HG03565 (cell line): ENCODE data around the gene EDIL3.

Experiments
- ATAC-seq: cut with Tn5 transposase; IDR thresholded peaks from one replicate; pipeline ENCODE4 v1.9.1; 2021; ENCODE audit warnings: mild to moderate bottlenecking, moderate library complexity; ENCODE audit not compliant: unreplicated experiment

Gene EDIL3

GRCh38 chr5:83973925-83974815, 410.5 kb downstream of the EDIL3 start:
- no peak for ATAC-seq

GRCh38 chr5:83972909-83973308, 411.8 kb downstream of the EDIL3 start:
- ATAC-seq: no peak

GRCh38 chr5:83972236-83972635, 412.4 kb downstream of the EDIL3 start:
- ATAC-seq: no peak

GRCh38 chr5:83967417-83967816, 417.3 kb downstream of the EDIL3 start:
- ATAC-seq: no peak

- no peak for ATAC-seq
Observed at GRCh38 chr5:83965441-83965840, 419.2 kb downstream of the EDIL3 start.

- no peak for ATAC-seq
Observed at GRCh38 chr5:83964271-83964670, 420.4 kb downstream of the EDIL3 start.

GRCh38 chr5:83957188-83957587, 427.5 kb downstream of the EDIL3 start:
- ATAC-seq: no peak

- ATAC-seq: no peak
Observed at GRCh38 chr5:83956386-83956785, 428.3 kb downstream of the EDIL3 start.

- ATAC-seq: no peak
Observed at GRCh38 chr5:83955916-83956315, 428.8 kb downstream of the EDIL3 start.

GRCh38 chr5:83947763-83948162, 436.9 kb downstream of the EDIL3 start:
- no peak for ATAC-seq

GRCh38 chr5:83946516-83946915, 438.2 kb downstream of the EDIL3 start:
- no peak for ATAC-seq

GRCh38 chr5:83942155-83942554, 442.5 kb downstream of the EDIL3 start:
- ATAC-seq: no peak

- ATAC-seq: no peak
Observed at GRCh38 chr5:83937837-83938236, 446.8 kb downstream of the EDIL3 start.

GRCh38 chr5:83931969-83932368, 452.7 kb downstream of the EDIL3 start:
- no peak for ATAC-seq

- ATAC-seq: peak; percentile 59
Observed at GRCh38 chr5:83927140-83927733, 457.4 kb downstream of the EDIL3 start.

GRCh38 chr5:83925955-83926337, 458.7 kb downstream of the EDIL3 start:
- ATAC-seq: no peak

GRCh38 chr5:83925321-83925954, 459.2 kb downstream of the EDIL3 start:
- ATAC-seq: no peak

- no peak for ATAC-seq
Observed at GRCh38 chr5:83924891-83925290, 459.8 kb downstream of the EDIL3 start.

GRCh38 chr5:83924171-83924570, 460.5 kb downstream of the EDIL3 start:
- ATAC-seq: no peak

- ATAC-seq: no peak
Observed at GRCh38 chr5:83922699-83923098, 462.0 kb downstream of the EDIL3 start.

GRCh38 chr5:83921666-83922193, 462.9 kb downstream of the EDIL3 start:
- no peak for ATAC-seq
